GM23338 (cell line): Measurements from ENCODE around the gene ZYG11A. TPM values are rescaled to one million over a fixed set of nuclear protein-coding genes. Genes with fewer than 3 reads are reported as not detected.
"Not testable (repeated sequence)": the region's sequence is repeated elsewhere in the genome, so short reads cannot be mapped to it uniquely, and the experiment has no call there.

ENCODE experiments used
- ATAC-seq: fragments of 200-7000 bp; cut with Tn5 transposase; 3 replicates; pipeline ENCODE4 v1.9.1; 2020
- DNase-seq: peaks from one replicate; pipeline ENCODE4 v3.0.0-alpha.2; 2015; ENCODE audit warnings: low spot score
- H2AFZ ChIP-seq: fragments of 200-600 bp; sonication (generic); 2 replicates; pipeline ENCODE4 v1.8.0; 2016; ENCODE audit warnings: antibody characterized with exemption, mild to moderate bottlenecking, moderate library complexity
- H3F3A ChIP-seq: fragments of 200-600 bp; sonication (generic); replicated peaks from 2 replicates; pipeline ENCODE4 v1.8.0; 2017; ENCODE audit warnings: antibody characterized with exemption, mixed run types, low read depth
- H3K27ac ChIP-seq: fragments of 200-600 bp; sonication (generic); 2 replicates; pipeline ENCODE4 v1.6.1; 2016; ENCODE audit warnings: low read depth
- H3K27me3 ChIP-seq: fragments of 200-600 bp; sonication (generic); 2 replicates; pipeline ENCODE4 v1.8.0; 2016; ENCODE audit warnings: mild to moderate bottlenecking, mixed run types, moderate library complexity; ENCODE audit not compliant: insufficient read depth
- H3K36me3 ChIP-seq: fragments of 200-600 bp; sonication (generic); 2 replicates; pipeline ENCODE4 v1.8.0; 2016; ENCODE audit warnings: mild to moderate bottlenecking; ENCODE audit not compliant: insufficient read depth
- H3K4me1 ChIP-seq: fragments of 200-600 bp; sonication (generic); 2 replicates; pipeline ENCODE4 v1.8.0; 2016; ENCODE audit warnings: mild to moderate bottlenecking, moderate library complexity; ENCODE audit not compliant: insufficient read depth
- H3K4me2 ChIP-seq: fragments of 200-600 bp; sonication (generic); 2 replicates; pipeline ENCODE4 v1.7.1; 2017; ENCODE audit warnings: mixed run types
- H3K4me3 ChIP-seq: fragments of 200-600 bp; sonication (generic); 2 replicates; pipeline ENCODE4 v1.6.1; 2016; ENCODE audit warnings: mixed run types
- H3K79me2 ChIP-seq: fragments of 200-600 bp; sonication (generic); replicated peaks from 2 replicates; pipeline ENCODE4 v1.8.0; 2017; ENCODE audit warnings: mild to moderate bottlenecking; ENCODE audit not compliant: insufficient read depth
- H3K9me2 ChIP-seq: fragments of 200-600 bp; sonication (generic); 2 replicates; pipeline ENCODE4 v1.8.0; 2017; ENCODE audit not compliant: insufficient read depth
- H4K20me1 ChIP-seq: fragments of 200-600 bp; sonication (generic); replicated peaks from 2 replicates; pipeline ENCODE4 v1.8.0; 2017; ENCODE audit warnings: mild to moderate bottlenecking; ENCODE audit not compliant: insufficient read depth
- H3K27ac Mint-ChIP-seq: 2 replicates; pipeline ENCODE4 v1.8.0; 2020; ENCODE audit warnings: inconsistent platforms, mild to moderate bottlenecking, moderate library complexity, mixed read lengths
- H3K27me3 Mint-ChIP-seq: 3 replicates; pipeline ENCODE4 v1.8.0; 2022; ENCODE audit warnings: low read depth, mild to moderate bottlenecking, moderate library complexity, mixed read lengths, inconsistent platforms; ENCODE audit not compliant: insufficient read depth, poor library complexity
- H3K36me3 Mint-ChIP-seq: 3 replicates; pipeline ENCODE4 v1.8.0; 2021; ENCODE audit warnings: low read depth, mild to moderate bottlenecking, inconsistent platforms, moderate library complexity, mixed read lengths
- H3K4me1 Mint-ChIP-seq: 3 replicates; pipeline ENCODE4 v1.8.0; 2020; ENCODE audit warnings: mild to moderate bottlenecking, inconsistent platforms, mixed read lengths
- H3K4me3 Mint-ChIP-seq: 3 replicates; pipeline ENCODE4 v1.8.0; 2021; ENCODE audit warnings: moderate library complexity, mild to moderate bottlenecking, inconsistent platforms, mixed read lengths
- H3K9me3 Mint-ChIP-seq: 3 replicates; pipeline ENCODE4 v1.8.0; 2020; ENCODE audit warnings: moderate library complexity, mild to moderate bottlenecking, inconsistent platforms, mixed read lengths
- CTCF ChIP-seq, 2 experiments: fragments of 200-600 bp in 1 of 2; sonication (generic) in 1 of 2; conservative IDR thresholded peaks; 2 replicates each; pipeline versions ENCODE4 v1.5.1 to v1.6.1; 2016 to 2017; ENCODE audit warnings: antibody characterized with exemption in 2 of 2, low read depth in 2 of 2, mild to moderate bottlenecking in 2 of 2, moderate library complexity in 1 of 2
- ETS1 ChIP-seq: IDR thresholded peaks from 2 replicates; pipeline ENCODE4 v1.6.1; 2016; ENCODE audit warnings: antibody characterized with exemption
- EZH2 ChIP-seq: fragments of 200-600 bp; sonication (generic); IDR thresholded peaks from one replicate; pipeline ENCODE4 v1.8.0; 2017; ENCODE audit warnings: antibody characterized with exemption, mild to moderate bottlenecking, low read depth; ENCODE audit not compliant: unreplicated experiment
- EZH2phosphoT487 ChIP-seq: fragments of 200-600 bp; sonication (generic); IDR thresholded peaks from one replicate; pipeline ENCODE4 v1.8.1; 2018; ENCODE audit warnings: antibody characterized with exemption; ENCODE audit not compliant: unreplicated experiment
- NANOG ChIP-seq: IDR thresholded peaks from 2 replicates; pipeline ENCODE4 v1.6.1; 2016; ENCODE audit warnings: antibody characterized with exemption, borderline replicate concordance
- POLR2AphosphoS5 ChIP-seq: IDR thresholded peaks from 2 replicates; pipeline ENCODE4 v1.6.1; 2016; ENCODE audit warnings: antibody characterized with exemption, low read depth
- REST ChIP-seq: IDR thresholded peaks from one replicate; pipeline ENCODE4 v1.6.1; 2018; ENCODE audit warnings: antibody characterized with exemption; ENCODE audit not compliant: unreplicated experiment
- ZNF114 ChIP-seq: fragments of 250-450 bp; sonication (Bioruptor Pico); IDR thresholded peaks from 2 replicates; pipeline ENCODE4 v1.5.0; 2020; ENCODE audit warnings: mild to moderate bottlenecking, moderate library complexity
- ZNF331 ChIP-seq: fragments of 250-450 bp; sonication (Bioruptor Pico); IDR thresholded peaks from 2 replicates; pipeline ENCODE4 v1.5.0; 2020; ENCODE audit warnings: low read depth, mild to moderate bottlenecking, moderate library complexity
- polyA plus RNA-seq: library from polyadenylated mRNA; unstranded; fragments of >200 nt; fragmentation: Nextera tagmentation; extraction: Ambion mirVana; gene quantifications from 2 replicates; pipeline ENCODE4 v1.2.1, GENCODE V29; 2016
- total RNA-seq: library from RNA; depleted of rRNA; stranded (reverse); fragments of >200 nt; shearing (Covaris generic); gene quantifications from 2 replicates; pipeline ENCODE4 v1.2.3, GENCODE V29; 2014

Gene ZYG11A
- total and polyA plus RNA-seq, 2 experiments from 2014 or later, result 1.3 to 4.8 TPM

- TF ChIP-seq ETS1, result no peak
- no peak for TF ChIP-seq POLR2AphosphoS5
- TF ChIP-seq CTCF (conservative IDR thresholded peaks at IDR 0.05; ENCODE audit: low read depth in 2 of 2), result no peak
- TF ChIP-seq EZH2phosphoT487, result no peak
- TF ChIP-seq NANOG, result no peak
- no peak for TF ChIP-seq ZNF114 (CRISPR knock-in tag)
- TF ChIP-seq REST, result no peak
- no peak for TF ChIP-seq ZNF331
- TF ChIP-seq EZH2, result no peak
These were observed 28.1 kb upstream of the ZYG11A start (continued) for GRCh38 chr1:52814465-52814864.

GRCh38 chr1:52820830-52821229 lies 21.7 kb upstream of the ZYG11A start:
- H3K79me2 ChIP-seq, H4K20me1 ChIP-seq: not testable (repeated sequence)

More at GRCh38 chr1:52820830-52821229, 21.7 kb upstream of the ZYG11A start:
- H3K27me3 ChIP-seq, H3K9me2 ChIP-seq, ATAC-seq, H3F3A ChIP-seq, H3K27me3 Mint-ChIP-seq, H3K36me3 ChIP-seq, H3K4me3 Mint-ChIP-seq, H2AFZ ChIP-seq, H3K4me1 Mint-ChIP-seq, H3K4me2 ChIP-seq, DNase-seq, H3K36me3 Mint-ChIP-seq, H3K27ac ChIP-seq, H3K4me3 ChIP-seq, H3K27ac Mint-ChIP-seq, H3K4me1 ChIP-seq, H3K9me3 Mint-ChIP-seq: not testable (repeated sequence)
